PC-9 (cell line): ENCODE results near the gene UGT2A1. TPM values are rescaled to one million over a fixed set of nuclear protein-coding genes. Genes with fewer than 3 reads are reported as not detected.

Source experiments
- BruUV-seq: library from RNA; stranded (reverse); fragments of 400-500 nt; replicated peaks from 2 replicates; lab custom pipeline; 2021; lab: Mats Ljungman, UMichigan
- CTCF ChIA-PET: fragments of 300-600 bp; sonication (Branson Sonifier 250); formaldehyde crosslinking; loops from one replicate; lab custom pipeline; 2022; ENCODE audit warnings: antibody characterized with exemption; lab: Charles Lee
- POLR2A ChIA-PET: fragments of 300-600 bp; sonication (Branson Sonifier 250); formaldehyde crosslinking; loops from one replicate; lab custom pipeline; 2022; ENCODE audit warnings: antibody characterized with exemption; ENCODE audit not compliant: unreplicated experiment; lab: Charles Lee
- DNase-seq, 2 experiments: peaks; one replicate each; pipeline versions ENCODE4 v3.0.0 to v3.0.0-alpha.2; 2015 to 2022; ENCODE audit warnings: mixed read lengths in 1 of 2
- H2AFZ ChIP-seq: fragments of 200-600 bp; sonication (generic); 2 replicates; pipeline ENCODE4 v1.8.1; 2017; ENCODE audit warnings: antibody characterized with exemption
- H3F3A ChIP-seq: fragments of 200-600 bp; sonication (generic); 2 replicates; pipeline ENCODE4 v1.8.1; 2017; ENCODE audit warnings: antibody characterized with exemption, mild to moderate bottlenecking, low read depth; ENCODE audit not compliant: insufficient read depth
- H3K27ac ChIP-seq: fragments of 200-600 bp; sonication (generic); 2 replicates; pipeline ENCODE4 v1.6.1; 2016; ENCODE audit warnings: mixed run types
- H3K27me3 ChIP-seq: fragments of 200-600 bp; sonication (generic); 2 replicates; pipeline ENCODE4 v1.6.1; 2016; ENCODE audit warnings: low read depth, mixed run types; ENCODE audit not compliant: insufficient read depth
- H3K36me3 ChIP-seq: fragments of 200-600 bp; sonication (generic); 2 replicates; pipeline ENCODE4 v1.6.1; 2016; ENCODE audit warnings: low read depth, mixed run types
- H3K4me1 ChIP-seq: fragments of 200-600 bp; sonication (generic); replicated peaks from 2 replicates; pipeline ENCODE4 v1.6.1; 2016; ENCODE audit warnings: mixed run types; ENCODE audit not compliant: insufficient read depth
- H3K4me2 ChIP-seq: fragments of 200-600 bp; sonication (generic); 2 replicates; pipeline ENCODE4 v1.6.1; 2017; ENCODE audit warnings: mixed run types
- H3K4me3 ChIP-seq: fragments of 200-600 bp; sonication (generic); 2 replicates; pipeline ENCODE4 v1.6.1; 2016; ENCODE audit warnings: mixed run types
- H3K79me2 ChIP-seq: fragments of 200-600 bp; sonication (generic); 2 replicates; pipeline ENCODE4 v1.6.1; 2017; ENCODE audit warnings: low read depth, mixed run types
- H3K9me2 ChIP-seq: fragments of 200-600 bp; sonication (generic); 2 replicates; pipeline ENCODE4 v1.8.1; 2017; ENCODE audit warnings: mild to moderate bottlenecking; ENCODE audit not compliant: insufficient read depth
- H3K9me3 ChIP-seq: fragments of 200-600 bp; sonication (generic); 2 replicates; pipeline ENCODE4 v1.8.1; 2016; ENCODE audit warnings: low read depth; ENCODE audit not compliant: insufficient read depth
- H4K20me1 ChIP-seq: fragments of 200-600 bp; sonication (generic); 2 replicates; pipeline ENCODE4 v1.8.1; 2017; ENCODE audit not compliant: insufficient read depth
- EZH2 ChIP-seq: fragments of 200-600 bp; sonication (generic); IDR thresholded peaks from 2 replicates; pipeline ENCODE4 v1.8.0; 2017; ENCODE audit warnings: antibody characterized with exemption, low read depth
- intact Hi-C: fragments of 100-400 bp; cut with micrococcal nuclease; formaldehyde crosslinking; loops from one replicate; pipeline ENCODE4 v1.10.0; 2022; ENCODE audit not compliant: unreplicated experiment
- total RNA-seq: library from RNA; stranded (reverse); gene quantifications from 2 replicates; pipeline ENCODE4 v1.2.3, GENCODE V29; 2021
- TF ChIP-seq, protein P1 (sequence below): fragments of 200-600 bp; sonication (generic); conservative IDR thresholded peaks from 2 replicates; pipeline ENCODE4 v1.6.1; 2017; ENCODE audit warnings: mixed run types, antibody characterized with exemption, mild to moderate bottlenecking, moderate library complexity

Gene UGT2A1
- total RNA-seq, 1 experiment from 2014 or later: not detected

DNA sequence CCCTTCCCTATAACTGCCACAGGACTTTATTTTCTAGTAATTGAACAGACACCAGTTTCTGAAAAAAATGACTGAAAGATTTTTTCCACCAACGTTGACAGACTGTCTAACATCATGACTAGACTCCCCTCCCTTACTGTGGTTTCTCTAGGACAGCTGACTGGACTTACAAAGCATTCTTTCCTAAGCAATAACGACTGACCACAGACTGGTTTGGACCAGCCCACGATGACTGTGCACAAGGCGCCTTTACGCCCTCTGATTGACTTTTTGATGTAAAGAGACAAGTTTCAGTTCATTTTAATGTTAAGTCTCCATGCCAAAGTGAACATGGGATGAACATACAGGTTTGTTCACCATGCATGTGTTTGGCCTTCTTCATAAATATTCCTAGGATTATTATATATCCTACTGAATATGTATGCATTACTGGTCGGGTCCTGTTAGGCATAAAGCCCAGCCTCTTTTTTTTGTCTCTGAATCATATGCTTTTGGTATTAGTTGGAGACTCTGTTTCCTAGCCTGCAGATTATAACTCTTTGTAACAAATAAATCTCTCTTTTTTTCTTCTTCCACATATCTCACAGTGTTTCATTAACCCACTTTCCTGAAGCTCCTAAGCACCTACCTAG is 106.8 kb downstream of the UGT2A1 start:
- Histone ChIP-seq H3K36me3 (no peaks in the 10 kb centered on the region), H3K79me2 (no peaks in the 10 kb centered on the region), H4K20me1 (no peaks in the 10 kb centered on the region), H3K27ac (no peak overlapping the region), H3K27me3 (no peaks in the 10 kb centered on the region), H2AFZ (no peak overlapping the region), H3K4me3 (no peak overlapping the region), H3F3A (no peaks in the 10 kb centered on the region), H3K4me2 (no peak overlapping the region), H3K9me2 (no peaks in the 10 kb centered on the region), H3K4me1 (no peaks in the 10 kb centered on the region), H3K9me3 (no peaks in the 10 kb centered on the region)
- TF ChIP-seq EZH2: no peak
- TF ChIP-seq, protein P1, sequence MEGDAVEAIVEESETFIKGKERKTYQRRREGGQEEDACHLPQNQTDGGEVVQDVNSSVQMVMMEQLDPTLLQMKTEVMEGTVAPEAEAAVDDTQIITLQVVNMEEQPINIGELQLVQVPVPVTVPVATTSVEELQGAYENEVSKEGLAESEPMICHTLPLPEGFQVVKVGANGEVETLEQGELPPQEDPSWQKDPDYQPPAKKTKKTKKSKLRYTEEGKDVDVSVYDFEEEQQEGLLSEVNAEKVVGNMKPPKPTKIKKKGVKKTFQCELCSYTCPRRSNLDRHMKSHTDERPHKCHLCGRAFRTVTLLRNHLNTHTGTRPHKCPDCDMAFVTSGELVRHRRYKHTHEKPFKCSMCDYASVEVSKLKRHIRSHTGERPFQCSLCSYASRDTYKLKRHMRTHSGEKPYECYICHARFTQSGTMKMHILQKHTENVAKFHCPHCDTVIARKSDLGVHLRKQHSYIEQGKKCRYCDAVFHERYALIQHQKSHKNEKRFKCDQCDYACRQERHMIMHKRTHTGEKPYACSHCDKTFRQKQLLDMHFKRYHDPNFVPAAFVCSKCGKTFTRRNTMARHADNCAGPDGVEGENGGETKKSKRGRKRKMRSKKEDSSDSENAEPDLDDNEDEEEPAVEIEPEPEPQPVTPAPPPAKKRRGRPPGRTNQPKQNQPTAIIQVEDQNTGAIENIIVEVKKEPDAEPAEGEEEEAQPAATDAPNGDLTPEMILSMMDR: no peak
- DNase-seq: no peak
- BruUV-seq: no TSS peak
- ChIA-PET POLR2A (no interaction called here), CTCF (no interaction called here)
- intact Hi-C loops: no loop called here

Other genes with a start within 250 kb of the UGT2A1 start
- not detected in 2 replicates for gene UGT2B4, start 157.3 kb downstream of the UGT2A1 start, total RNA-seq
- not detected in 2 replicates for gene UGT2A2, start 13.6 kb downstream of the UGT2A1 start, total RNA-seq
- gene SULT1B1, start 107.4 kb upstream of the UGT2A1 start, total RNA-seq: 0.24 and 0.25 TPM in 2 replicates
- gene SULT1E1, start 206.9 kb upstream of the UGT2A1 start, total RNA-seq: not detected in 2 replicates